Uterus (tissue), 4 donors: ENCODE data around the gene DROSHA. TPM values are rescaled to one million over a fixed set of nuclear protein-coding genes. Genes with fewer than 3 reads are reported as not detected.

Experiments
- DNase-seq, 2 donors: peaks; one replicate each; pipeline ENCODE4 v3.0.0-alpha.2; 2019 to 2020
- H3K27ac ChIP-seq, 2 donors: fragments of 200-600 bp; sonication (generic); 1 replicate in 1 of 2; 2 replicates in 1 of 2; pipeline ENCODE4 v1.5.1; 2016 to 2018
- H3K27me3 ChIP-seq, 2 donors: fragments of 200-600 bp; sonication (generic); one replicate each; pipeline ENCODE4 v1.5.1; 2018 to 2019; ENCODE audit warnings: control low read depth in 1 of 2
- H3K36me3 ChIP-seq, 2 donors: fragments of 200-600 bp; sonication (generic); one replicate each; pipeline ENCODE4 v1.5.1; 2019; ENCODE audit warnings: control low read depth in 1 of 2
- H3K4me1 ChIP-seq, 2 donors: fragments of 200-600 bp; sonication (generic); one replicate each; pipeline ENCODE4 v1.5.1; 2018 to 2019; ENCODE audit warnings: control low read depth in 1 of 2
- H3K4me3 ChIP-seq, 2 donors: fragments of 200-600 bp; sonication (generic); 1 replicate in 1 of 2; 2 replicates in 1 of 2; pipeline ENCODE4 v1.5.1; 2018 to 2019; ENCODE audit warnings: mild to moderate bottlenecking in 1 of 2
- H3K9me3 ChIP-seq, 2 donors: fragments of 200-600 bp; sonication (generic); one replicate each; pipeline ENCODE4 v1.5.1; 2019; ENCODE audit warnings: control low read depth in 1 of 2
- POLR2A ChIP-seq, 2 donors: fragments of 450-650 bp; IDR thresholded peaks; one replicate each; pipeline ENCODE4 v1.6.1; 2016; ENCODE audit warnings: antibody characterized with exemption in 2 of 2, mild to moderate bottlenecking in 1 of 2, moderate library complexity in 1 of 2
- intact Hi-C: fragments of 100-400 bp; cut with DNase I; formaldehyde crosslinking; loops from one replicate; pipeline ENCODE4 v1.15.1; 2023; ENCODE audit warnings: low total_unique reads
- total RNA-seq, 4 donors: library from RNA; depleted of rRNA in 3 of 4; stranded (reverse); fragments of >200 nt in 3 of 4; gene quantifications; one replicate each; pipeline versions ENCODE4 v1.1.0 to v1.2.4, GENCODE V29; 2014 to 2023
- TF ChIP-seq, protein P1 (sequence below), 4 experiments: fragments of 200-600 bp in 2 of 4; fragments of 450-650 bp in 2 of 4; sonication (generic) in 2 of 4; IDR thresholded peaks; one replicate each; pipeline ENCODE4 v1.5.1; 2016 to 2019; ENCODE audit warnings: antibody characterized with exemption in 4 of 4, mild to moderate bottlenecking in 2 of 4, moderate library complexity in 1 of 4
- donor health status: DM: yes; HTN: yes; CAD: no.

Gene DROSHA
- total RNA-seq, 4 donors from 2014 or later: 17.2 to 82.1 (median 40.5) TPM

DNA sequence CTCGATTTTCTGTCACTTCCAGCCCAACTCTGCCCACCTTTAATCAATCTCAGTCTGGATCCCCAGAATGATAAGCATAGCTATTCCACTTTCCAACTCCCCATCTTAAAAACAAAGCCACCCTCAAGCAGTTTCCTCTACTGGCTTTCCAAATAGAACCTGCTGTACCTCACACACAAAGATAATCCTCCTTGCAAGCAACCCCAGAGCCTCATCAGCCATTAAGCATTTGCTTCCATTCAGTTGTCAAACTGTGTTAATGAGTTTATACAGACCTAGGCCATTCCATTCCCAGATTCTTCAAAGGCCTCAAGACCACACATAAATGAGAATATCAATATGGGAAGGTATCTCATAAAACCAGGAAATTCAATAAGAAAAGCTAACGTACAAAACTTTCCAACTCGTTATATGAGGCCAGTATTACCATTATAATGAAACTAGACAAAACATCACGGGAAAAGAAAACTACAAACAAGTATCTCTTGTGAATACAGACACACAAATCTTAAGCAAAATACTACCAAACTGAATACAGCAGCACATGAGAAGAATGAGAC is 86.8 kb downstream of the DROSHA start:
- no peak for DNase-seq
- TF ChIP-seq, protein P1, sequence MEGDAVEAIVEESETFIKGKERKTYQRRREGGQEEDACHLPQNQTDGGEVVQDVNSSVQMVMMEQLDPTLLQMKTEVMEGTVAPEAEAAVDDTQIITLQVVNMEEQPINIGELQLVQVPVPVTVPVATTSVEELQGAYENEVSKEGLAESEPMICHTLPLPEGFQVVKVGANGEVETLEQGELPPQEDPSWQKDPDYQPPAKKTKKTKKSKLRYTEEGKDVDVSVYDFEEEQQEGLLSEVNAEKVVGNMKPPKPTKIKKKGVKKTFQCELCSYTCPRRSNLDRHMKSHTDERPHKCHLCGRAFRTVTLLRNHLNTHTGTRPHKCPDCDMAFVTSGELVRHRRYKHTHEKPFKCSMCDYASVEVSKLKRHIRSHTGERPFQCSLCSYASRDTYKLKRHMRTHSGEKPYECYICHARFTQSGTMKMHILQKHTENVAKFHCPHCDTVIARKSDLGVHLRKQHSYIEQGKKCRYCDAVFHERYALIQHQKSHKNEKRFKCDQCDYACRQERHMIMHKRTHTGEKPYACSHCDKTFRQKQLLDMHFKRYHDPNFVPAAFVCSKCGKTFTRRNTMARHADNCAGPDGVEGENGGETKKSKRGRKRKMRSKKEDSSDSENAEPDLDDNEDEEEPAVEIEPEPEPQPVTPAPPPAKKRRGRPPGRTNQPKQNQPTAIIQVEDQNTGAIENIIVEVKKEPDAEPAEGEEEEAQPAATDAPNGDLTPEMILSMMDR (IDR thresholded peaks at IDR 0.05): no peak
- TF ChIP-seq POLR2A (IDR thresholded peaks at IDR 0.05): no peak
- H3K4me1 ChIP-seq: no peaks in the 10 kb centered on the region
- H3K4me3 ChIP-seq: no peak overlapping the region
- intact Hi-C loops: no loop called here
- no peak overlapping the region for H3K27ac ChIP-seq
- no peaks in the 10 kb centered on the region for H3K36me3 ChIP-seq
- no peaks in the 10 kb centered on the region for H3K27me3 ChIP-seq
- no peaks in the 10 kb centered on the region for H3K9me3 ChIP-seq

DNA sequence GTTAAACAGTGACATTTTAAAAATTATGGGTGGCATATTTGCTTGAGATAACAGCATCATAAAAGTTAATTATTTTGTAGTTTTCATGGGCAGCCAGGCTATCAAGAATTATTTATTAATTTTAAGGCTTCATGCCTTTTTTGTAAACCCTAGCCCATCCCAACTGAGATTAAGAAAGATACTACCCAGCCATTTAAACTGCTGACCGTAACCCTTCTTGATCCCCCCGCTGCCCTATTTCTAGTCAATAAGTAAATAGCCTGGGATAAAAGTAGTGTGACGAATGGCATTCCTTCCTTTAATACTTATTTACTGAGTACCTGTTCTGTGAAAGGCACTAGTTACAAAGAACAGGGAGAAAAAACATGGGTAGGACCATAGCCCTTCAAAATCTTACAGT is 88.3 kb downstream of the DROSHA start:
- no peaks in the 10 kb centered on the region for H3K4me1 ChIP-seq
- H3K4me3 ChIP-seq: no peak overlapping the region
- H3K27ac ChIP-seq: no peak overlapping the region
- no peak for DNase-seq
- no peaks in the 10 kb centered on the region for H3K36me3 ChIP-seq
- intact Hi-C loops: no loop called here
- no peaks in the 10 kb centered on the region for H3K9me3 ChIP-seq
- TF ChIP-seq, protein P1 (IDR thresholded peaks at IDR 0.05): no peak
- TF ChIP-seq POLR2A (IDR thresholded peaks at IDR 0.05): no peak
- no peaks in the 10 kb centered on the region for H3K27me3 ChIP-seq

DNA sequence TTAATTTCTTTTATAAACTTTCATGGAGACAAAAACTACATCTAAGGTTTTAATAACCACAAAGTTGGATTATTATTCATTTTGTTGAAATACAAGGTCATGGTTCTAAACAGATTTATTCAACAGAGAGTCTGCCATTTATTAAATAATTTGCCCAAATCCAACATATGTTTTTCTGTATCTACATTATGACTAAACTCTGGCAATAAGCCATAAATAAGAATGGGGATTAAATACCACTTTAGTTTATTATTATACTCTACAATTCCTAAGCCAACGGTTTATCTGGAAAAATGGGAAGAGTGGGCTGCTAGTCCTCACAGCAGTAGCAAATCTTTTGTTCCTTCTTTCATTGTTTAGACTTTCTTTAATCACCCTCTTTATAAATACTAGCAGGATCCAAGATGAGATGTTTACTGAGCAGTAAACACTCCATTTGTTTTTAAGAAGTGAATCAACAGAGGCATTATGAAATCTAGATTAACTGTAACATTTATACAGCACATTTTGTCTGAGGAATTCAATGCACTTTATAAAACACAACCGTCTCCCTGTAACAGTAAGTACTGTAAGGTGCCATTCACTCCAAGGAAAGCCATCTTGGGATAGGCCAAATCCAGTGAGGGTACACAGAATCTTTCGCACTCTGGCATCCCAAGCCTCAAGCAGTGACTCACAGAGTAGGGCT is 89.7 kb downstream of the DROSHA start:
- no peak for DNase-seq
- TF ChIP-seq, protein P1 (IDR thresholded peaks at IDR 0.05): no peak
- TF ChIP-seq POLR2A (IDR thresholded peaks at IDR 0.05): no peak
- intact Hi-C loops: no loop called here

DNA sequence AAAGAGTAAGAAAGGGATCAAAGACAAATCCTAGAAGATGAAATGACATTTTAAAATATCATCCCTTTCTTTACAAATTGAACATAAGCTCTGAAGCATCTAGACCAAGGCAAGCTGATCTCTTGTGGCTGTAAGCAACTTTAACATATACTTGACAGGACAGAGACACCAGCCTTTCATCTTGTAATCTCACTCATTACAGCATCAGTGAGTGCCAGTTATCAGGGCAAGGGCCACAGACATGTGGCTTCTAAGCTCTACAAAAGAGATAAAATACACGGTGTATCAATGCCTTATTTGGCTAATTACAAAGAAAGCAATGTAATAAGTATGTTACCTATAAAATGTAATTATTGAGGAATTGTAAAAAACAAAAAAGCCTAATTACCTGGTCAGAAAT is 95.0 kb downstream of the DROSHA start:
- Histone ChIP-seq H3K36me3 (no peaks in the 10 kb centered on the region), H3K27me3 (no peaks in the 10 kb centered on the region), H3K4me3 (no peak overlapping the region), H3K9me3 (no peaks in the 10 kb centered on the region), H3K27ac (no peak overlapping the region), H3K4me1 (no peaks in the 10 kb centered on the region)
- TF ChIP-seq, protein P1 (IDR thresholded peaks at IDR 0.05): no peak
- TF ChIP-seq POLR2A (IDR thresholded peaks at IDR 0.05): no peak
- no peak for DNase-seq
- intact Hi-C loops: no loop called here

More for the DNA sequence above, 89.7 kb downstream of the DROSHA start:
- H3K4me3 ChIP-seq: no peak overlapping the region
- H3K4me1 ChIP-seq: no peaks in the 10 kb centered on the region
- H3K27ac ChIP-seq: no peak overlapping the region
- H3K27me3 ChIP-seq: no peaks in the 10 kb centered on the region
- no peaks in the 10 kb centered on the region for H3K9me3 ChIP-seq
- no peaks in the 10 kb centered on the region for H3K36me3 ChIP-seq

DNA sequence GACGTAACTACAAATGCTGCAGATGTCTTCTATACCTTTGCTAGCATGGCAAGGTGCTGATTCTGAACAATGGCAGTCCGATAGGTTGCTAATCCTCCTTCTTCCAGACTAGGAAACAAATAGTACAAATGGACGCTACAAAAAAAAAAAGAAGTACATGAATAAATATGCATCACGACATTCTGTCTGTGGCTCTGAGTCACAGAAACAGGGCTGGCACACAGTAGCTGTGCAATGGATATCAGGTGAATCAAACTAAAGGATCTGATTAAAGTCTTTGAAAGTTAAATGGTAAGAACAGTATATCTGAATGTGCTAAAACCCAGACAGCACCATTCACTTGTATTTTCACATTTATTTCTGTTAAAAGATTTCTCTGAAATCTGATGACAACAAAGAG is 96.2 kb downstream of the DROSHA start:
- intact Hi-C loops: no loop called here
- Histone ChIP-seq H3K27ac (no peak overlapping the region), H3K27me3 (no peaks in the 10 kb centered on the region), H3K4me3 (no peak overlapping the region), H3K9me3 (no peaks in the 10 kb centered on the region), H3K36me3 (no peaks in the 10 kb centered on the region), H3K4me1 (no peaks in the 10 kb centered on the region)
- DNase-seq: no peak
- no peak for TF ChIP-seq POLR2A (IDR thresholded peaks at IDR 0.05)
- TF ChIP-seq, protein P1 (IDR thresholded peaks at IDR 0.05): no peak
